DOHH2 (cell line): ENCODE data around the gene ECEL1.
A peak's percentile ranks its signal among the peaks of the same experiment; 100 is the strongest.

Source experiments
- H3F3A ChIP-seq: fragments of 200-600 bp; sonication (generic), shearing (Covaris generic); 2 replicates; pipeline ENCODE4 v1.6.0; 2016; ENCODE audit warnings: antibody characterized with exemption, mild to moderate bottlenecking; ENCODE audit not compliant: control insufficient read depth, insufficient read depth
- H3K27ac ChIP-seq: fragments of 200-600 bp; sonication (generic); 2 replicates; pipeline ENCODE4 v1.5.1; 2014; ENCODE audit warnings: low read depth, mild to moderate bottlenecking, low read length, moderate library complexity
- H3K27me3 ChIP-seq: fragments of 200-600 bp; sonication (generic); 2 replicates; pipeline ENCODE4 v1.6.1; 2014; ENCODE audit warnings: mild to moderate bottlenecking, low read length, mixed read lengths; ENCODE audit not compliant: control insufficient read depth
- H3K36me3 ChIP-seq: fragments of 200-600 bp; sonication (generic); 2 replicates; pipeline ENCODE4 v1.6.1; 2014; ENCODE audit warnings: mild to moderate bottlenecking, low read length, moderate library complexity, mixed read lengths; ENCODE audit not compliant: control insufficient read depth
- H3K4me1 ChIP-seq: fragments of 200-600 bp; sonication (generic); 2 replicates; pipeline ENCODE4 v1.6.1; 2014; ENCODE audit warnings: mild to moderate bottlenecking, low read length, mixed read lengths; ENCODE audit not compliant: control insufficient read depth
- H3K4me2 ChIP-seq: fragments of 200-600 bp; sonication (generic); 2 replicates; pipeline ENCODE4 v1.6.0; 2014; ENCODE audit warnings: mild to moderate bottlenecking, low read length, moderate library complexity
- H3K4me3 ChIP-seq: fragments of 200-600 bp; sonication (generic); 2 replicates; pipeline ENCODE4 v1.5.1; 2014; ENCODE audit warnings: mild to moderate bottlenecking, low read length, mixed read lengths
- H3K79me2 ChIP-seq: fragments of 200-600 bp; sonication (generic); 2 replicates; pipeline ENCODE4 v1.6.1; 2014; ENCODE audit warnings: mild to moderate bottlenecking, low read length, mixed read lengths; ENCODE audit not compliant: control insufficient read depth
- H3K9me2 ChIP-seq: fragments of 200-600 bp; sonication (generic); replicated peaks from 2 replicates; pipeline ENCODE4 v1.6.1; 2014; ENCODE audit warnings: mild to moderate bottlenecking, low read length, mixed read lengths; ENCODE audit not compliant: control insufficient read depth
- H3K9me3 ChIP-seq: fragments of 200-600 bp; sonication (generic); 2 replicates; pipeline ENCODE4 v1.6.1; 2014; ENCODE audit warnings: antibody characterized with exemption, low read length, mixed read lengths; ENCODE audit not compliant: control insufficient read depth, insufficient read depth
- H4K20me1 ChIP-seq: fragments of 200-600 bp; sonication (generic); 2 replicates; pipeline ENCODE4 v1.6.0; 2014; ENCODE audit warnings: low read depth, mild to moderate bottlenecking, antibody characterized with exemption, low read length, moderate library complexity; ENCODE audit not compliant: control insufficient read depth, insufficient read depth
- CTCF ChIP-seq: fragments of 200-600 bp; sonication (generic); IDR thresholded peaks from one replicate; pipeline ENCODE4 v1.5.1; 2014; ENCODE audit warnings: antibody characterized with exemption, mild to moderate bottlenecking, low read depth, low read length; ENCODE audit not compliant: poor library complexity, severe bottlenecking
- EZH2phosphoT487 ChIP-seq: fragments of 200-600 bp; sonication (generic); IDR thresholded peaks from 2 replicates; pipeline ENCODE4 v1.6.1; 2017; ENCODE audit warnings: borderline replicate concordance, mild to moderate bottlenecking, antibody characterized with exemption, low read length, moderate library complexity, mixed read lengths

The ECEL1 gene

GRCh38 chr2:232502911-232503808 is 15.5 kb upstream of the ECEL1 start:
- H3K4me1 ChIP-seq, result no peaks in the 10 kb centered on the region
- H4K20me1 ChIP-seq, result no peaks in the 10 kb centered on the region
- no peaks in the 10 kb centered on the region for H3K9me2 ChIP-seq
- no peaks in the 10 kb centered on the region for H3K9me3 ChIP-seq
- peaks cover 28% of the 10 kb centered on the region for H3K27me3 ChIP-seq
- no peak overlapping the region for H3K4me3 ChIP-seq
- H3K27ac ChIP-seq, result no peak overlapping the region
- H3F3A ChIP-seq, result no peaks in the 10 kb centered on the region
- TF ChIP-seq CTCF (no peak), EZH2phosphoT487 (0 out of 2 replicates have a peak, but pooled peaks have one; percentile 14)
- H3K79me2 ChIP-seq, result no peaks in the 10 kb centered on the region
- no peaks in the 10 kb centered on the region for H3K36me3 ChIP-seq
- H3K4me2 ChIP-seq, result no peak overlapping the region

GRCh38 chr2:232502511-232502910 is 14.9 kb upstream of the ECEL1 start:
- no peaks in the 10 kb centered on the region for H3K4me1 ChIP-seq
- no peaks in the 10 kb centered on the region for H3K9me3 ChIP-seq
- H3K36me3 ChIP-seq, result no peaks in the 10 kb centered on the region
- H3K79me2 ChIP-seq, result no peaks in the 10 kb centered on the region
- H3K27ac ChIP-seq, result no peak overlapping the region
- no peaks in the 10 kb centered on the region for H3K9me2 ChIP-seq
- H3K27me3 ChIP-seq, result peaks cover 28% of the 10 kb centered on the region
- TF ChIP-seq CTCF (no peak), EZH2phosphoT487 (no peak)
- no peak overlapping the region for H3K4me2 ChIP-seq
- no peaks in the 10 kb centered on the region for H4K20me1 ChIP-seq
- no peak overlapping the region for H3K4me3 ChIP-seq
- no peaks in the 10 kb centered on the region for H3F3A ChIP-seq

DNA sequence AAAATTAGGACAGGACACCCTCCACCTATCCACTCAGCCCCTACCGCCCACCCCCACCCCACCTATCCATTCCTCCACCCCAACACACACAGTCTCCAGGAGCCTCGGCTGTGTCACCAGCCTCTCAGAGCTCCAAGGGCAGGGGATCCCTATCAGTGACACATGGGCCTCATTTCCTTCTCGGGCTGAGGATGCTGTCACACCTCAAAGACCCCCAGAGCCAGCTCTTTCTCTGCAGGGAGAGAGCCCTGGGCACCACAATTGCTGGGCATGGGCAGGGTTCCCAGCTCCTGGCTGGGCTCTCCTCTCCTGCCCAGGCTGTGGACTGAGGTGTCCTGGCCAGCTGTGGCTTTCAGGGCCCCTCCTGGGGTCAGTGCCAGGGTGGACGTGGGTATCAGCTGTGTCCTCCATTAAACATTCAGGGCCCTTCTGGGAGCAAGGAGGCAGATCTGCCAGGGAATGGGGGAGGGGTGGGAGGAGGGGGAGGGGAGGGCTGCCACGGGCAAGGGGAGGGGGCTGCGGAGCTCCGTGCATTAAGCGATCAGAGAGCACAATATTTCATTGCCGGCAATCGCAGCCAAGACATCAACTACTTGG is 14.3 kb upstream of the ECEL1 start:
- TF ChIP-seq EZH2phosphoT487 (no peak), CTCF (no peak)
- Histone ChIP-seq H3K4me2 (no peak overlapping the region), H3K27me3 (peaks cover 28% of the 10 kb centered on the region), H3K36me3 (no peaks in the 10 kb centered on the region), H3K27ac (no peak overlapping the region), H4K20me1 (no peaks in the 10 kb centered on the region), H3F3A (no peaks in the 10 kb centered on the region), H3K79me2 (no peaks in the 10 kb centered on the region), H3K4me1 (no peaks in the 10 kb centered on the region), H3K9me3 (no peaks in the 10 kb centered on the region), H3K4me3 (no peak overlapping the region), H3K9me2 (no peaks in the 10 kb centered on the region)
